ENCODE measurements around the gene PELI1. TPM values are rescaled to one million over a fixed set of nuclear protein-coding genes. Genes with fewer than 3 reads are reported as not detected.
"Not testable (repeated sequence)": the region's sequence is repeated elsewhere in the genome, so short reads cannot be mapped to it uniquely, and the experiment has no call there.

Gene PELI1
- total RNA-seq, 1 donor from 2014 or later: 9.0 TPM

DNA sequence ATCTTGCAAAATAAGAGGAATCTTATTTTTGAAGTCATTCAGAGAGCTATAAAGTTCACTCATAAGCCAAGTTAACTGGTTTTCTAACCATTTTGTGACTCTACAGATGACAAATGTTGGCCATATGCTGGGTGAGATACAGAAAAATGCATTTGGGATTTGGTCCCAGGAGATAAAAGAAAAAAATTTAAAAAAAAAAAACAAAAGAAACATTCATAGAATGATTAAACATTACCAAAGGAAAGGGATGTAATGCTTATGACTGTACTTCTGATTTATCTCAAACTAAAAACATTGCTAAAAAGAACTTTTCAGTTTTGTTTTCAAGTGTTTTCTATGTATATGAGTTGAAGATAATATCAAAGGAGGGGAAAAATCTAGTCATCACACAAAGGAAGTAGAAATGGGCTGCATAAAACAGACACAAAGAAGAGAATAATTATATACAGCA lies 43.1 kb downstream of the PELI1 start:
- intact Hi-C loops (cut with DNase I): no loop called here
- DNase-seq (ENCODE audit: low spot score): no peak

DNA sequence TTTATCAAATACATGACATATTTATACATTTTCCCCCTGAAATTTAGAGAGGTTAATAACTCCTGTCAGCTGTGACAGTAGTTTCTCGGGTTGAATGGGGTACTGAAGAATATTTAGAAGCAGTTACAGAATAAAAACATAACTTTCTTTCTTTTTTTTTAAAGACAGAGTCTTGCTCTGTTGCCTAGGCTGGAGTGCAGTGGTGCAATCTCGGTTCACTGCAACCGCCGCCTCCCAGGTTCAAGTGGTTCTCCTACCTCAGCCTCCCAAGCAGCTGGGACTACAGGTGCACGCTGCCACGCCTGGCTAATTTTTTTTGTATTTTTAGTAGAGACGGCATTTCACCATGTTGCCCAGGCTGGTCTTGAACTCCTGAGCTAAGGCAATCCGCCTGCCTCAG lies 43.6 kb downstream of the PELI1 start:
- DNase-seq (ENCODE audit: low spot score); intact Hi-C loops (cut with DNase I): not testable (repeated sequence)

- intact Hi-C loops (cut with DNase I): no loop called here
These were observed 49.4 kb downstream of the PELI1 start for GRCh38 chr2:64094663-64095382.

GRCh38 chr2:64093341-64093740 lies 50.9 kb downstream of the PELI1 start:
- intact Hi-C loops (cut with DNase I): no loop called here
- no peak for DNase-seq (ENCODE audit: low spot score)

More at GRCh38 chr2:64094663-64095382, 49.4 kb downstream of the PELI1 start:
- DNase-seq (ENCODE audit: low spot score): no peak

GRCh38 chr2:64092502-64092901 lies 51.7 kb downstream of the PELI1 start:
- no peak for DNase-seq (ENCODE audit: low spot score)
- intact Hi-C loops (cut with DNase I): no loop called here

- DNase-seq (ENCODE audit: low spot score): no peak
- intact Hi-C loops (cut with DNase I): no loop called here
These were observed 54.0 kb downstream of the PELI1 start for GRCh38 chr2:64090264-64090663.

GRCh38 chr2:64086347-64087082 lies 57.7 kb downstream of the PELI1 start:
- no peak for DNase-seq (ENCODE audit: low spot score)
- intact Hi-C loops (cut with DNase I): no loop called here

GRCh38 chr2:64085936-64086335 lies 58.3 kb downstream of the PELI1 start:
- intact Hi-C loops (cut with DNase I): no loop called here
- no peak for DNase-seq (ENCODE audit: low spot score)

DNA sequence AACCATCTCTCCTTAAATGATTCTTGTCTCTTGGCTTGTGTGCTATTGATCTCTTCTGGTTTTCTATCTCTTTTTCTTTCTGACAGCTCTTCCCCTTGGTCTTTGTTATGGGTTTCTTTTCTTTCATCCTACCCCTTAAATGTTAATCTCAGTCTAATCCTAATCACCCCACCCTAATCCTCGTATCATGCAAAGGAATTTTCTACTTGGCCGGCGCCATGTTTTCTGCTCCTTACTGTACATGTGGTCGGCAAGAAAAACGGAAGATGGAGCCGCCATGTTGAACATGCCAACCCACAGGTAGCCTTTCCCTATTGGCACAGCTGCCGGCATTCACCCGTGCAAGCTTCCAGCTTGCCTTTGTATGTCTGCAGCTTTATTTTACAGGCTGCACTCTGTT lies 63.2 kb downstream of the PELI1 start:
- intact Hi-C loops (cut with DNase I): no loop called here
- DNase-seq (ENCODE audit: low spot score): no peak

DNA sequence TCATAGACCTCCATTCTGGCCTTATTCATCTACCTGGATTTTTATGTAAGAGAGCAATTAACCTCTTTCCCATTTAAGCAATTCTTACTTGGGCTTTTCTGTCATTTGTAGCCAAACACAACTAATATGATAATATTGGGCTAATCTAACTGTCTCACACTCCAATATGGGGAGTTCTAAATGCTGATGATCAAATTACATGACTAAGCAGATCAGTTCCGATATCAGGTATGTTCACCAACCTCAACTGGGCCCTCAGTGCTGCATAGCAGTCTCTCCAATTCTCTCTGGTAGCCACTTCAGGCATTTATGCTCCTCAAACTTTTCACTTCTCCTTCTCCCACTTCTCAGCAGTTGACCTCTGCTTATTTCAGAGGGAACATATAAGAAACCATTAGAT lies 64.0 kb downstream of the PELI1 start:
- DNase-seq (ENCODE audit: low spot score): no peak
- intact Hi-C loops (cut with DNase I): no loop called here

- intact Hi-C loops (cut with DNase I); DNase-seq (ENCODE audit: low spot score): not testable (repeated sequence)
These were observed 64.5 kb downstream of the PELI1 start for GRCh38 chr2:64079688-64080087.

GRCh38 chr2:64076828-64077227 lies 67.4 kb downstream of the PELI1 start:
- intact Hi-C loops (cut with DNase I); DNase-seq (ENCODE audit: low spot score): not testable (repeated sequence)

DNA sequence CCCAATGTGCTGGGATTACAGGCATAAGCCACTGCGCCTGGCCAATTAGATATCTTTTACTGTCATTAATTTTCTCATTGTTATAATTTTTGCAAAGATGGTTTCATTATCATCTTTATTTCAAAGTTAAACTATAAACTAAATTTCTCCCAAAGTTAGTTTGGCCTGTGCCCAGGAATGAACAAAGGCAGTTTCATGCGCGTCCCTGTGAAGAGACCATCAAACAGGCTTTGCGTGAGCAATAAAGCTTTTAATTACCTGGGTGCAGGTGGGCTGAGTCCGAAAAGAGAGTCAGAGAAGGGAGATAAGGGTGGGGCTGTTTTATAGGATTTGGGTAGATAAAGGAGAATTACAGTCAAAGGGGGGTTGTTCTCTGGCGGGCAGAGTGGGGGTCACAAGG lies 69.6 kb downstream of the PELI1 start:
- intact Hi-C loops (cut with DNase I); DNase-seq (ENCODE audit: low spot score): not testable (repeated sequence)

- DNase-seq (ENCODE audit: low spot score): no peak
- intact Hi-C loops (cut with DNase I): loop anchor here (10.0 kb wide), 1 partner anchor 167 kb away; no protein-coding TSS in a partner anchor
These were observed 76.9 kb downstream of the PELI1 start for GRCh38 chr2:64067326-64067725.

GRCh38 chr2:64065516-64065915 lies 78.7 kb downstream of the PELI1 start:
- intact Hi-C loops (cut with DNase I): loop anchor here (10.0 kb wide), 1 partner anchor 169 kb away; no protein-coding TSS in a partner anchor
- no peak for DNase-seq (ENCODE audit: low spot score)

DNA sequence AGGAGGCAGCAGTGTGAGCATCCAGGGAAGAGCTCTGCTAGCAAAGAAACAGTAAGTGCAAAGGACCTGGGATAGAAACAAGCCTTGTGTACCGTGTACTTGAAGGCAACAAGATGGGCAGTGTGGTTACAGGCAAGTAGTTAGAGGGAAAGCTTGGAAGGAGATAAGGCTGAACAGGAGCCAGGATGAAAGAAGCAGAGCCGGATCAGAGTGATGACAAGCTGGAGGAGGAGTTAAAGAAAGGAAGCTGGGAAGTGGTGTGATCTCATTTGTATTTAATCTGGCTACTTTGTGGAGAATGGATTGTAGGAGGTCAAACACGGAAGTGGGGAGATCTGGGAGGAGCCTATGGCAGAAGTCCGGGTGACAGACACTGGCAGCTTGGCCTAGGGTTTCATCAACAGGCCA lies 80.3 kb downstream of the PELI1 start:
- intact Hi-C loops (cut with DNase I): loop anchor here (10.0 kb wide), 1 partner anchor 171 kb away; no protein-coding TSS in a partner anchor
- DNase-seq (ENCODE audit: low spot score): no peak

- intact Hi-C loops (cut with DNase I): loop anchor here (10.0 kb wide), 1 partner anchor 171 kb away; no protein-coding TSS in a partner anchor
- DNase-seq (ENCODE audit: low spot score): no peak
These were observed 80.8 kb downstream of the PELI1 start for GRCh38 chr2:64063454-64063853.

GRCh38 chr2:64062840-64063239 lies 81.4 kb downstream of the PELI1 start:
- no peak for DNase-seq (ENCODE audit: low spot score)
- intact Hi-C loops (cut with DNase I): loop anchor here (10.0 kb wide), 1 partner anchor 172 kb away; no protein-coding TSS in a partner anchor

DNA sequence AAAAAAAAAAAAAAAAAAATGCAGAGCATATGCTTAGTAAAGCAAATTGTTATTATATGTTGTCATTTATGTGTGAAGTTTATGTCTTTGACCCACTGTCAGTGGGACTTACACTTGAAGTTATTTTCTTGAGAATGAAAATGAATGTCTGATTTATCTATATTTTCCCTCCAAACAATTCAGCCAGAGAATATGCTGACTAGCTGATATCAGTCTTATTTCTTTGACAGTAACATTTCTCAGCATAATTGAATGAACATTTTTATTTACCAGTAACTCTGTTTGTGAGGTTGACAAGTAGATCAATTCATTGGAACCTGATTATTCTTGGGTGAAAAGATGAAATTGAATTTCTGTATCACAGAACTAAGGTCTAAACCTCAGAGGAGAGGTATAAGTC lies 85.0 kb downstream of the PELI1 start:
- intact Hi-C loops (cut with DNase I): loop anchor here (10.0 kb wide), 2 partner anchors 506 to 816 kb away; no protein-coding TSS in a partner anchor
- DNase-seq (ENCODE audit: low spot score): no peak

- no peak for DNase-seq (ENCODE audit: low spot score)
- intact Hi-C loops (cut with DNase I): loop anchor here (10.0 kb wide), 2 partner anchors 509 to 819 kb away; no protein-coding TSS in a partner anchor
These were observed 88.2 kb downstream of the PELI1 start for GRCh38 chr2:64056021-64056420.
